HG03342 (cell line): ENCODE measurements around the gene PPP1R37.

Experiments used
- ATAC-seq: cut with Tn5 transposase; IDR thresholded peaks from one replicate; pipeline ENCODE4 v1.9.1; 2021; ENCODE audit warnings: mild to moderate bottlenecking, moderate library complexity; ENCODE audit not compliant: unreplicated experiment

PPP1R37 gene

DNA sequence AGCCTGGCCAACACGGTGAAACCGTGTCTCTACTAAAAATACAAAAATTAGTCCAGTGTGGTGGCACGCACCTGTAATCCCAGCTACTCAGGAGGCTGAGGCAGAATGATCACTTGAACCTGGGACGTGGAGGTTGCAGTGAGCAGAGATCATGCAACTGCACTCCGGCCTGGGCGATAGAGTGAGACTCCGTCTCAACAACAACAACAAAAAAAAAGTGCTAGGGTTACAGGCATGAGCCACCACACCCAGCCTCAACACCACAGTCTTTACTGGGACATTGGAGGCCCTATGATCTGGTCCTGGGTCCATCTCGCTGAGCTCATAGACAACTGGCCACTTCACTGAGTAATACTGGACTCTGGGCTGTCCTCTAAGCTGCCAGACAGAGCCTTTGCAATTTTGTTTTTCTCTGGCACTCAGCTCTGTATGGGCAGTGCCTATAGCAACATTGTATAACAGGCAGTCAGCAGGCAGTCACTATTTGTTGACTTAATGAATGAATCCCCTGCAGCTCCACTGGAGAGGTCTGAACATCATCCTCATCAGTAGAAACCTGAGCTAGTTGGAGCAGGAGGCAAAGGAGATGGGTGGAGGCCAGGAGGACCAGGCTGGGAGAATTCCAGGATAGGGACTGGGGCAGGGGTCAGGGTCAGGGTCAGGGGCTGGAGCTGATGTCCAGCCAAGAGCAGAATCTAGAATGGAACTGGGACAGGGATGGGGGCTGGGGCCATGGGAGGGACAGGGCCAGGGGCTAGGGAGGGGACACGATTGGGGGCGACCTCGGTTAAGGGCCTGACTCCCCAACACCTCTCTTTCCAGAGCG is 93.7 kb downstream of the PPP1R37 start:
- no peak for ATAC-seq

DNA sequence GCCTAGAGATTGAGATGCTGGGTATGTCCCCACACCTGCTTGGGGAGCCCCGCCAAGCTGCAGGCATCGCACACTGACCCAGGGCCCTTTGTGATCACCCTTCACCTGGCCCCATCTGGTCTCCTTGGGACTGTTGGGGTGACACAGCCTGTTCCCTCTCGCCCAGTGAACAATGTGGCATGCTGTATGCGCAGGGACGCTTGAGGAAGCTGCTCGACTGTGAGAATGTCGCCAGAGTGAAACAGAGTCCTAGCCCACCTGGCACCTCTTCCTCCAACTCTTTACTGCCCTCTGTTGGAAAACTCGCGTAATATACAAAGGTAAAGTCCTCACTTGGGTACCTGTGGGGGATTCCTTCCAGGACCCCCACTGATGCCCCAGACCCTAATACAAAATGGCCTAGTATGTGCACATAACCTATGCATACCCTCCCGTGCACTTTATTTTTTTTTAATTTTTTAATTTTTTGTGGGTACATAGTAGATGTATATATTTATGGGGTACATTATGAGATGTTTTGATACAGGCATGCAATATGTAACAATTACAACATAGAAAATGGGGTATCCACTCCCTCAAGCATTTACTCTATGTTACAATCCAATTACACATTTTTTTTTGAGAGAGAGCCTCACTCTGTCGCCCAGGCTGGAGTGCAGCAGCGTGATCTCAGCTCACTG is 94.6 kb downstream of the PPP1R37 start:
- ATAC-seq: no peak

DNA sequence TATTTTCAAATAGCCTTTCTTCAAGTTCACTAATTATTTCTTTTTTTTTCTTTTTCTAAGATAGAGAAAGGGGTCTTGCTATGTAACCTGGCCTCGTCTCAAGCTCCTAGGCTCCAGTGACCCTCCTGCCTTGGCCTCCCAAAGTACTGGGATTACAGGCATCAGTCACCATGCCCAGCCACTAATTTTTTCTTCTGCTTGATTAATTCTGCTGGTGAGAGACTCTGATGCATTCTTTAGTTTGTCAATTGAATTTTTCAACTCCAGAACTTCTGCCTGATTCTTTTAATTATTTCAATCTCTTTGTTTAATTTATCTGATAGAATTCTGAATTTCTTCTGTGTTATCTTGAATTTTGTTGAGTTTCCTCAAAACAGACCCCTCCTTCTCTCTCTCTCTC is 97.0 kb downstream of the PPP1R37 start:
- no peak for ATAC-seq

DNA sequence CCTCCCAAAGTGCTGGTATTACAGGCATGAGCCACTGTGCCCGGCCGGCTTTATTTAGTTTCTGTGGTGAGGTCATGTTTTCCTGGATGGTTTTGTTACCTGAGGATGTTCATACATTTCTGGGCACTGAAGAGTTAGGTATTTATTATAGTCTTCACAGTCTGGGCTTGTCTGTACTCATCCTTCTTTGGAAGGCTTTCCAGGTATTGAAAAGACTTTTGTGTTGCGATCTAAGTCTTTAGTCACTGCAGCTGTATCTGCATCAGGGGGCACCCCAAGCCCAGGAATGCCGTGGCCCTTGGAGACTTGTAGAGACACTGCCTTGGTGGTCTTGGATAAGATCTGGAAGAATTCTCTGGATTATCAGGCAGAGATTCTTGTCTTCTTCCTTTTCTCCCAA is 98.4 kb downstream of the PPP1R37 start:
- ATAC-seq: no peak

DNA sequence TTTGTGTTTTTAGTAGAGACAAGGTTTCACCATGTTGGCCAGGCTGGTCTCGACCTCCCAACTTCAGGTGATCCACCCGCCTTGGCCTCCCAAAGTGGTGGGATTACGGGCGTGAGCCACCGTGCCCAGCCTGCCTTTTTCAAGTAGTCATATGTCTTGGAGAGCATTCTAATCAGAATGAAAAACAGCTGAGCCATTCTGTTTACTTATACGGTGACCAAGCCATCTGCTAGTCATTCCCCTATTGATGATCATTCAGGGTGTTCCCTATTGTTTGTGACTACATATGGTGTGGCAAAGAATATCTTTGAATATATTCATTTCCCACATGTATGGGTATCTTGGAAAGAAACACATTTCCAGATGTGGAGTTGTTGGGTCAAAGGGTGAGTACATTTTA is 102.8 kb downstream of the PPP1R37 start:
- no peak for ATAC-seq
